Left lobe of liver (tissue), 2 donors: ENCODE results near the gene RNF38. TPM values are rescaled to one million over a fixed set of nuclear protein-coding genes. Genes with fewer than 3 reads are reported as not detected.
"Not testable (repeated sequence)": the region's sequence is repeated elsewhere in the genome, so short reads cannot be mapped to it uniquely, and the experiment has no call there.

Source experiments
- ATAC-seq: fragments of 200-7000 bp; cut with Tn5 transposase; one replicate; pipeline ENCODE4 v1.9.1; 2020; ENCODE audit warnings: mild to moderate bottlenecking, moderate library complexity
- DNase-seq: peaks from one replicate; pipeline ENCODE4 v3.0.0-alpha.2; 2020; ENCODE audit warnings: low spot score
- total RNA-seq: library from RNA; stranded (reverse); gene quantifications from one replicate; pipeline ENCODE4 v1.2.1, GENCODE V29; 2021
- donor health status: DM: no; HTN: no; CAD: no; lungs with moderate emphysema.
- donor health status: DM: no; HTN: yes; CAD: no.

RNF38 gene
- total RNA-seq, 1 donor from 2014 or later = 12.9 TPM

GRCh38 chr9:36297798-36298197 is 102.3 kb downstream of the RNF38 start:
- ATAC-seq (no peak), DNase-seq (no peak)

DNA sequence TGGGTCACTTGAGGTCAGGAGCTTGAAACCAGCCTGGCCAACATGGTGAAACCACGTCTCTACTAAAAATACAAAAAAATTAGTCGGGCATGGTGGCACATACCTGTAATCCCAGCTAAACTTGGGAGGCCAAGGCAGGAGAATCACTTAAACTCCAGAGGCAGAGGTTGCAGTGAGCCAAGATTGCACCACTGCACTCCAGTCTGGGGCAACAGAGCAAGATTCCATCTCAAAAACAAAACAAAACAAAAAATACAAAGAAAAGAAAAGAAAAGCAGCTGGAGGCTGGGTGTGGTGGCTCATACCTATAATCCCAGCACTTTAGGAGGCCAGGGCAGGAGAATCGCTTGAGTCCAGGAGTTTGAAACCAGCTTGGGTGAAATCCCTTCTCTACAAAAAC is 105.1 kb downstream of the RNF38 start:
- ATAC-seq, DNase-seq: not testable (repeated sequence)

DNA sequence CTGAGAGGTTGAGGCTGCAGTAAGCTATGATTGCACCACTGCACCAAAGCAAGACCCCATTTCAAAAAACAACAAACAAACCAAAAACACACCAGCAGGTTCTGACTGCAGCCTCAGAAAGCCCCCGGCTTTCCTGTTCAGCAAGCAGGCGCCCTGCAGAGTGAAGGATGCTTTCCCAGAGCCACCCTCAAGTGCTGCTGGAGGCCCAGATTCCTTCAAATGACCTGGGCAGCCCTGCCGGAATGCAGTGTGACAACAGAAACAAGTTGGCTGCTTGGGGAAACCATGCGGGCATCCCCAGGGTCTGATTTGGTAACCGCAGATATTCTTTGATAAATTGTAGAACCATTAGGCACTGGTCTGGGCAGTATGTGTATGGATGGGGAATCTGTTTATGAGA is 106.2 kb downstream of the RNF38 start:
- DNase-seq = no peak
- no peak for ATAC-seq

GRCh38 chr9:36293171-36293570 is 106.9 kb downstream of the RNF38 start:
- no peak for ATAC-seq

GRCh38 chr9:36292641-36293040 is 107.4 kb downstream of the RNF38 start:
- DNase-seq (no peak), ATAC-seq (peak; percentile 26)

More at GRCh38 chr9:36293171-36293570, 106.9 kb downstream of the RNF38 start:
- DNase-seq = no peak

DNA sequence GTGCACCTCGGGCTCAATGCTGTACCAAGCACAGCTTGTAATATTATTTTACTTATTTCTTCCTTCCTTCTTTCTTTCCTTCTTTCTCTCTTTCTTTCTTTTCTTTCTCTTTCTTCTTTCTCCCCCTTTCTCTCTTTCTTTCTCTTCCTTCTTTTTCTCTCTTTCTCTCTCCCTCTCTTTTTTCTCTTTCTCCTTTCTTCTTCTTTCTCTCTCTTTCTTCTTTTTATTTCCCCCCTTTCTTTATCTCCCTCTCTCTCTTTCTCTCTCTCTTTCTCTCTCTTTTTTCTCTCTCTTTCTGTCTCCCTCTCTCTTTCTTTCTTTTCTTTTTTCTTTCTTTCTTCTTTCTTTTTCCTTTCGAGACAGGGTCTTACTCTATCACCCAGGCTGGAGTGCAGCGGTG is 109.1 kb downstream of the RNF38 start:
- DNase-seq (no peak), ATAC-seq (no peak)

- ATAC-seq = no peak
- no peak for DNase-seq
Measured at GRCh38 chr9:36289836-36290435, 110.1 kb downstream of the RNF38 start.

DNA sequence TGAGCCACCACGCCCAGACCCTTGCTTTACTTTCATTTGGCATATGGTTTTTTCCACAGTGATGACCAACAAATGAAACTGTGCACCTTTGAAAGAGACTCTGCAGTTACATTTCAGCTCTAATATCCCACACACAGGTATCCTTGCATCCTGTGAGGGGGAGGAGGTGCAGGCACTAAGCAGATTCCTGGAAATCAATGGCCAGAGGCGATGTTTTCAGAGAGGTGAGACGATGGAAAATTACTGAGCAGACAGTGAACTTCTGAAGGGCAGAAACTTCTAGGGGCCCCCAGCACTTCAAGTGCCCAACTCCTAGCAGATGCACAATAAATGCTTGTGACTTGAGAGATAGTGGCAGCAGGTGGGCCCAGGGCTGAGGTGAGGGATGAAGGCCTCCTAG is 112.0 kb downstream of the RNF38 start:
- DNase-seq = no peak

More for the DNA sequence above, 112.0 kb downstream of the RNF38 start:
- no peak for ATAC-seq

Other genes with a start within 250 kb of the RNF38 start
- gene CCIN, start 230.9 kb downstream of the RNF38 start, total RNA-seq = not detected
- gene CLTA, start 209.3 kb downstream of the RNF38 start, total RNA-seq = 61.8 TPM
- gene GNE, start 141.8 kb downstream of the RNF38 start, total RNA-seq = 94.4 TPM
- 0.23 TPM for gene MELK, start 172.6 kb upstream of the RNF38 start, total RNA-seq